Endodermal cell (in vitro differentiated cells): Measurements from ENCODE around the gene RARG. TPM values are rescaled to one million over a fixed set of nuclear protein-coding genes. Genes with fewer than 3 reads are reported as not detected.

Source experiments
- DNase-seq: peaks from one replicate; pipeline ENCODE4 v3.0.0-alpha.2; 2017
- H3K27ac ChIP-seq: 2 replicates; pipeline ENCODE4 v1.5.1; 2013; ENCODE audit warnings: mild to moderate bottlenecking, low read depth, low read length, moderate library complexity
- H3K27me3 ChIP-seq: 2 replicates; pipeline ENCODE4 v1.6.1; 2013; ENCODE audit warnings: mild to moderate bottlenecking, low read length, moderate library complexity; ENCODE audit not compliant: insufficient read depth, control insufficient read depth, poor library complexity, severe bottlenecking
- H3K36me3 ChIP-seq: 2 replicates; pipeline ENCODE4 v1.7.0; 2013; ENCODE audit warnings: mild to moderate bottlenecking, low read length, moderate library complexity; ENCODE audit not compliant: control insufficient read depth, insufficient read depth
- H3K4me1 ChIP-seq: one replicate; pipeline ENCODE4 v1.7.0; 2013; ENCODE audit warnings: low read length; ENCODE audit not compliant: control insufficient read depth, insufficient read depth
- H3K4me3 ChIP-seq: 2 replicates; pipeline ENCODE4 v1.5.1; 2013; ENCODE audit warnings: mild to moderate bottlenecking, low read length, moderate library complexity
- H3K9ac ChIP-seq: 2 replicates; pipeline ENCODE4 v1.6.1; 2013; ENCODE audit warnings: mild to moderate bottlenecking, low read length, moderate library complexity; ENCODE audit not compliant: poor library complexity, severe bottlenecking; ENCODE audit errors: extremely low read depth
- H3K9me3 ChIP-seq: 2 replicates; pipeline ENCODE4 v1.6.1; 2013; ENCODE audit warnings: mild to moderate bottlenecking, low read length, moderate library complexity; ENCODE audit not compliant: control insufficient read depth
- H3K27ac Mint-ChIP-seq: 2 replicates; pipeline ENCODE4 v1.8.0; 2020; ENCODE audit warnings: mixed read lengths
- H3K27me3 Mint-ChIP-seq: 2 replicates; pipeline ENCODE4 v1.8.0; 2021; ENCODE audit warnings: mild to moderate bottlenecking, mixed read lengths; ENCODE audit not compliant: insufficient read depth
- H3K36me3 Mint-ChIP-seq: 2 replicates; pipeline ENCODE4 v1.8.0; 2020; ENCODE audit warnings: low read depth, mixed read lengths
- H3K4me1 Mint-ChIP-seq: 2 replicates; pipeline ENCODE4 v1.8.0; 2020; ENCODE audit warnings: mixed read lengths
- H3K4me3 Mint-ChIP-seq: 2 replicates; pipeline ENCODE4 v1.8.0; 2020; ENCODE audit warnings: mild to moderate bottlenecking, moderate library complexity, mixed read lengths
- H3K9me3 Mint-ChIP-seq: 2 replicates; pipeline ENCODE4 v1.8.0; 2020; ENCODE audit warnings: mild to moderate bottlenecking, mixed read lengths
- WGBS, 2 experiments: methylation state at CpG; one replicate each; pipeline versions ENCODE4 v1.1.5 to v1.1.7; 2013; ENCODE audit warnings: missing lambda C conversion rate in 2 of 2, mixed read lengths in 1 of 2; ENCODE audit not compliant: insufficient coverage in 1 of 2, insufficient read length in 1 of 2; 5-methylcytosine and 5-hydroxymethylcytosine counted together
- total RNA-seq, 2 donors: library from RNA; stranded (reverse); fragmentation: NEBNext Ultra II Directional in 1 of 2; extraction: Animal tissue kit (Norgen Biotek cat#: 25700) in 1 of 2; gene quantifications; 2 replicates in 1 of 2; 3 replicates in 1 of 2; pipeline ENCODE4 v1.2.1, GENCODE V29; 2021
- TF ChIP-seq, protein P1 (sequence below): fragments of 200-600 bp; sonication (generic); conservative IDR thresholded peaks from 2 replicates; pipeline ENCODE4 v1.5.0; 2021; ENCODE audit warnings: antibody characterized with exemption, mild to moderate bottlenecking

RARG gene
- total RNA-seq, 2 donors from 2014 or later = 19.5 to 26.8 TPM

- H3K9ac ChIP-seq = no peak overlapping the region
- TF ChIP-seq, protein P1, sequence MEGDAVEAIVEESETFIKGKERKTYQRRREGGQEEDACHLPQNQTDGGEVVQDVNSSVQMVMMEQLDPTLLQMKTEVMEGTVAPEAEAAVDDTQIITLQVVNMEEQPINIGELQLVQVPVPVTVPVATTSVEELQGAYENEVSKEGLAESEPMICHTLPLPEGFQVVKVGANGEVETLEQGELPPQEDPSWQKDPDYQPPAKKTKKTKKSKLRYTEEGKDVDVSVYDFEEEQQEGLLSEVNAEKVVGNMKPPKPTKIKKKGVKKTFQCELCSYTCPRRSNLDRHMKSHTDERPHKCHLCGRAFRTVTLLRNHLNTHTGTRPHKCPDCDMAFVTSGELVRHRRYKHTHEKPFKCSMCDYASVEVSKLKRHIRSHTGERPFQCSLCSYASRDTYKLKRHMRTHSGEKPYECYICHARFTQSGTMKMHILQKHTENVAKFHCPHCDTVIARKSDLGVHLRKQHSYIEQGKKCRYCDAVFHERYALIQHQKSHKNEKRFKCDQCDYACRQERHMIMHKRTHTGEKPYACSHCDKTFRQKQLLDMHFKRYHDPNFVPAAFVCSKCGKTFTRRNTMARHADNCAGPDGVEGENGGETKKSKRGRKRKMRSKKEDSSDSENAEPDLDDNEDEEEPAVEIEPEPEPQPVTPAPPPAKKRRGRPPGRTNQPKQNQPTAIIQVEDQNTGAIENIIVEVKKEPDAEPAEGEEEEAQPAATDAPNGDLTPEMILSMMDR = no peak
- Mint-ChIP-seq H3K36me3 (peaks cover 4% of the 10 kb centered on the region), H3K27ac (no peak overlapping the region), H3K9me3 (no peaks in the 10 kb centered on the region), H3K4me1 (peaks cover 55% of the 10 kb centered on the region), H3K4me3 (peak overlapping the region; percentile 64), H3K27me3 (peaks cover 22% of the 10 kb centered on the region)
- H3K27ac ChIP-seq = no peak overlapping the region
- H3K27me3 ChIP-seq = peaks cover 8% of the 10 kb centered on the region
- H3K9me3 ChIP-seq = no peaks in the 10 kb centered on the region
- peak overlapping the region; percentile 74 for H3K4me3 ChIP-seq
- DNase-seq = no peak
- WGBS, 2 experiments = 1% methylated on average over 9 of the region's 9 CpGs; no CpG with 5 or more reads in 1 of the 2 experiments
- H3K4me1 ChIP-seq = peaks cover 16% of the 10 kb centered on the region
- H3K36me3 ChIP-seq = no peaks in the 10 kb centered on the region
Measured at GRCh38 chr12:53231671-53231920, 413 bp downstream of the RARG start.

- peaks cover 50% of the 10 kb centered on the region for H3K4me1 Mint-ChIP-seq
- H3K9ac ChIP-seq = no peak overlapping the region
- no peak overlapping the region for H3K27ac ChIP-seq
- no peak for DNase-seq
- peaks cover 29% of the 10 kb centered on the region for H3K27me3 Mint-ChIP-seq
- 81 to 83% methylated on average over 1 to 7 of the region's 10 CpGs for whole genome bisulfite sequencing, 2 experiments
- TF ChIP-seq, protein P1 = no peak
- H3K9me3 Mint-ChIP-seq = no peaks in the 10 kb centered on the region
- H3K36me3 ChIP-seq = no peaks in the 10 kb centered on the region
- no peak overlapping the region for H3K27ac Mint-ChIP-seq
- no peaks in the 10 kb centered on the region for H3K9me3 ChIP-seq
- no peak overlapping the region for H3K4me3 Mint-ChIP-seq
- no peak overlapping the region for H3K4me3 ChIP-seq
- peaks cover 12% of the 10 kb centered on the region for H3K4me1 ChIP-seq
- peaks cover 4% of the 10 kb centered on the region for H3K36me3 Mint-ChIP-seq
- peaks cover 8% of the 10 kb centered on the region for H3K27me3 ChIP-seq
Measured at GRCh38 chr12:53230108-53230845, 1.7 kb downstream of the RARG start.

GRCh38 chr12:53229454-53229853, 2.6 kb downstream of the RARG start:
- H3K27me3 Mint-ChIP-seq = peaks cover 29% of the 10 kb centered on the region
- no peak overlapping the region for H3K4me3 ChIP-seq
- no peak overlapping the region for H3K27ac ChIP-seq
- H3K4me3 Mint-ChIP-seq = no peak overlapping the region
- peaks cover 4% of the 10 kb centered on the region for H3K36me3 Mint-ChIP-seq
- peaks cover 8% of the 10 kb centered on the region for H3K27me3 ChIP-seq
- no peaks in the 10 kb centered on the region for H3K36me3 ChIP-seq
- no peaks in the 10 kb centered on the region for H3K9me3 ChIP-seq
- H3K4me1 ChIP-seq = peaks cover 10% of the 10 kb centered on the region
- no peak overlapping the region for H3K27ac Mint-ChIP-seq
- no peak overlapping the region for H3K9ac ChIP-seq
- DNase-seq = no peak
- WGBS, 2 experiments = 87 to 98% methylated on average over 2 of the region's 2 CpGs
- TF ChIP-seq, protein P1 = no peak
- H3K4me1 Mint-ChIP-seq = peaks cover 51% of the 10 kb centered on the region
- H3K9me3 Mint-ChIP-seq = no peaks in the 10 kb centered on the region
